ENCODE measurements around the gene NDST3.

The NDST3 gene

GRCh38 chr4:118278473-118279274, 244.4 kb downstream of the NDST3 start:
- Histone ChIP-seq H3K9me3 (ENCODE audit: control insufficient read depth in 1 of 2, low read length in 2 of 2) (no peaks in the 10 kb centered on the region), H3K36me3 (ENCODE audit: control insufficient read depth in 1 of 2, insufficient read depth in 2 of 2, low read length in 2 of 2) (peaks cover 0 to 6% of the 10 kb centered on the region in 2 donors), H3K27ac (ENCODE audit: low read depth, low read length) (peak overlapping the region; percentile 91), H3K4me3 (ENCODE audit: low read depth in 1 of 2, low read length in 2 of 2) (peak overlapping the region; percentile 93 to 97), H3K27me3 (ENCODE audit: control insufficient read depth in 1 of 2, insufficient read depth in 2 of 2, low read length in 2 of 2) (no peaks in the 10 kb centered on the region), H3K4me1 (ENCODE audit: control insufficient read depth in 1 of 2, insufficient read depth in 2 of 2, low read length in 2 of 2) (peaks cover 28 to 36% of the 10 kb centered on the region in 2 donors), H3K9ac (ENCODE audit: low read depth in 1 of 2, low read length in 2 of 2) (peak overlapping the region; percentile 94 to 98)

- H3K36me3 ChIP-seq (ENCODE audit: control insufficient read depth in 1 of 2, insufficient read depth in 2 of 2, low read length in 2 of 2) = peaks cover 0 to 6% of the 10 kb centered on the region in 2 donors
- peak overlapping the region; percentile 93 to 97 for H3K4me3 ChIP-seq (ENCODE audit: low read depth in 1 of 2, low read length in 2 of 2)
- H3K9me3 ChIP-seq (ENCODE audit: control insufficient read depth in 1 of 2, low read length in 2 of 2) = no peaks in the 10 kb centered on the region
- peak overlapping the region; percentile 94 to 98 for H3K9ac ChIP-seq (ENCODE audit: low read depth in 1 of 2, low read length in 2 of 2)
- peaks cover 28 to 36% of the 10 kb centered on the region in 2 donors for H3K4me1 ChIP-seq (ENCODE audit: control insufficient read depth in 1 of 2, insufficient read depth in 2 of 2, low read length in 2 of 2)
- no peaks in the 10 kb centered on the region for H3K27me3 ChIP-seq (ENCODE audit: control insufficient read depth in 1 of 2, insufficient read depth in 2 of 2, low read length in 2 of 2)
- H3K27ac ChIP-seq (ENCODE audit: low read depth, low read length) = peak overlapping the region; percentile 91
Observed at GRCh38 chr4:118279328-118279727, 245.0 kb downstream of the NDST3 start.

DNA sequence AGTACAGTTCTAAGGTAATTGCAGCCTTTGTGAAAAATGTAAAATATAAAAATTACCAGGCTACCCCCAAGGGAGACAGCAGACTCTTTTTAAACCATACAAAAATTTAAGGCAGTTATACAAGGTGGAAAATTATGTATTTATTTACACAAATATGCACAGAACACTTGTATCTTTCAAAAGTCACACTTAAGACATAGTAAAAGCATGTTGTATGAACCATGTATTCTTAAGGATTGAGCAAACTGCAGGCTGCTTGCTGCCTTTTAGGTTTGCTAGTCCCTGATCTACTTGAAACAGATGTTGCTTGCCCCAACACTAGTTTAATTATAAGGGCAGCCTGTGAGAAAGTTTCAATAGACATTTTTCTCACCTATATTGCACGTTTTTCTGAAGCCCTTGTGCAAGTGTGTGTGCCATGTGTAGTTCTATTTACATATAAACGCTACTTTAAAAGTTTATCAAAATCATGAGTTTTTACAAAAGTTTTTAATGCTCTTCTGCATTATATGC, 245.7 kb downstream of the NDST3 start:
- H3K36me3 ChIP-seq (ENCODE audit: control insufficient read depth in 1 of 2, insufficient read depth in 2 of 2, low read length in 2 of 2) = peaks cover 0 to 6% of the 10 kb centered on the region in 2 donors

GRCh38 chr4:118280501-118281218, 246.4 kb downstream of the NDST3 start:
- H3K9me3 ChIP-seq (ENCODE audit: control insufficient read depth in 1 of 2, low read length in 2 of 2) = no peaks in the 10 kb centered on the region
- H3K36me3 ChIP-seq (ENCODE audit: control insufficient read depth in 1 of 2, insufficient read depth in 2 of 2, low read length in 2 of 2) = peaks cover 0 to 6% of the 10 kb centered on the region in 2 donors
- no peak overlapping the region for H3K27ac ChIP-seq (ENCODE audit: low read depth, low read length)
- peak overlapping the region in 1 of 2 donors; percentile 98 for H3K9ac ChIP-seq (ENCODE audit: low read depth in 1 of 2, low read length in 2 of 2)
- peaks cover 28 to 35% of the 10 kb centered on the region in 2 donors for H3K4me1 ChIP-seq (ENCODE audit: control insufficient read depth in 1 of 2, insufficient read depth in 2 of 2, low read length in 2 of 2)
- no peaks in the 10 kb centered on the region for H3K27me3 ChIP-seq (ENCODE audit: control insufficient read depth in 1 of 2, insufficient read depth in 2 of 2, low read length in 2 of 2)
- peak overlapping the region; percentile 93 to 97 for H3K4me3 ChIP-seq (ENCODE audit: low read depth in 1 of 2, low read length in 2 of 2)

More for the DNA sequence above, 245.7 kb downstream of the NDST3 start:
- Histone ChIP-seq H3K4me1 (ENCODE audit: control insufficient read depth in 1 of 2, insufficient read depth in 2 of 2, low read length in 2 of 2) (peaks cover 28 to 36% of the 10 kb centered on the region in 2 donors), H3K27ac (ENCODE audit: low read depth, low read length) (peak overlapping the region; percentile 91), H3K27me3 (ENCODE audit: control insufficient read depth in 1 of 2, insufficient read depth in 2 of 2, low read length in 2 of 2) (no peaks in the 10 kb centered on the region), H3K9me3 (ENCODE audit: control insufficient read depth in 1 of 2, low read length in 2 of 2) (no peaks in the 10 kb centered on the region), H3K4me3 (ENCODE audit: low read depth in 1 of 2, low read length in 2 of 2) (peak overlapping the region; percentile 93 to 97), H3K9ac (ENCODE audit: low read depth in 1 of 2, low read length in 2 of 2) (peak overlapping the region; percentile 94 to 98)

- no peak overlapping the region for H3K27ac ChIP-seq (ENCODE audit: low read depth, low read length)
- H3K4me3 ChIP-seq (ENCODE audit: low read depth in 1 of 2, low read length in 2 of 2) = no peak overlapping the region
- no peaks in the 10 kb centered on the region for H3K27me3 ChIP-seq (ENCODE audit: control insufficient read depth in 1 of 2, insufficient read depth in 2 of 2, low read length in 2 of 2)
- H3K4me1 ChIP-seq (ENCODE audit: control insufficient read depth in 1 of 2, insufficient read depth in 2 of 2, low read length in 2 of 2) = peaks cover 25% of the 10 kb centered on the region in 2 donors
- H3K9me3 ChIP-seq (ENCODE audit: control insufficient read depth in 1 of 2, low read length in 2 of 2) = no peaks in the 10 kb centered on the region
- H3K9ac ChIP-seq (ENCODE audit: low read depth in 1 of 2, low read length in 2 of 2) = peak overlapping the region in 1 of 2 donors; percentile 5
- H3K36me3 ChIP-seq (ENCODE audit: control insufficient read depth in 1 of 2, insufficient read depth in 2 of 2, low read length in 2 of 2) = peaks cover 0 to 6% of the 10 kb centered on the region in 2 donors
Observed at GRCh38 chr4:118281611-118282442, 247.5 kb downstream of the NDST3 start.

DNA sequence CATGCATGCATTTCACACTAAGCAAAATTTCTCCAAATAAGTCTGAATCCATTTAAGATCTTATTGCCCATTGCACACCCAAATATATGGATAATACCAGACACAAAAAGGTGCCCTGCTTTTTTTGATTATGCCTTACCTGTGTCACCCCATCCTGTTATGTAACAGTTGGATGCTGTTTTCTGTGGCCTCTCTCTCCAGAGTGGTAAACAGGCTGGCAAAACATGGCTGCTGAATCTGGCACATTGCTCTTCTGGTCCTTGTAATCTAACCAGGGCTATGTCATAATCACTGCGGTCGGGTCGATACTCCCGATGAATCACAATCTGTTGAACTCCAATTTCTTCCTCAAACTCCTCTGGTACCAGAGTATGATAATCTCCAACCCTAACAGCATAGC, 248.4 kb downstream of the NDST3 start:
- H3K9me3 ChIP-seq (ENCODE audit: control insufficient read depth in 1 of 2, low read length in 2 of 2) = no peaks in the 10 kb centered on the region

GRCh38 chr4:118284169-118284568, 249.9 kb downstream of the NDST3 start:
- Histone ChIP-seq H3K4me3 (ENCODE audit: low read depth in 1 of 2, low read length in 2 of 2) (no peak overlapping the region), H3K27me3 (ENCODE audit: control insufficient read depth in 1 of 2, insufficient read depth in 2 of 2, low read length in 2 of 2) (no peaks in the 10 kb centered on the region), H3K9me3 (ENCODE audit: control insufficient read depth in 1 of 2, low read length in 2 of 2) (no peaks in the 10 kb centered on the region), H3K4me1 (ENCODE audit: control insufficient read depth in 1 of 2, insufficient read depth in 2 of 2, low read length in 2 of 2) (peaks cover 22 to 25% of the 10 kb centered on the region in 2 donors), H3K36me3 (ENCODE audit: control insufficient read depth in 1 of 2, insufficient read depth in 2 of 2, low read length in 2 of 2) (peaks cover 0 to 6% of the 10 kb centered on the region in 2 donors), H3K9ac (ENCODE audit: low read depth in 1 of 2, low read length in 2 of 2) (no peak overlapping the region), H3K27ac (ENCODE audit: low read depth, low read length) (no peak overlapping the region)

More for the DNA sequence above, 248.4 kb downstream of the NDST3 start:
- no peaks in the 10 kb centered on the region for H3K27me3 ChIP-seq (ENCODE audit: control insufficient read depth in 1 of 2, insufficient read depth in 2 of 2, low read length in 2 of 2)
- peaks cover 22 to 25% of the 10 kb centered on the region in 2 donors for H3K4me1 ChIP-seq (ENCODE audit: control insufficient read depth in 1 of 2, insufficient read depth in 2 of 2, low read length in 2 of 2)
- H3K4me3 ChIP-seq (ENCODE audit: low read depth in 1 of 2, low read length in 2 of 2) = no peak overlapping the region
- H3K27ac ChIP-seq (ENCODE audit: low read depth, low read length) = no peak overlapping the region
- H3K36me3 ChIP-seq (ENCODE audit: control insufficient read depth in 1 of 2, insufficient read depth in 2 of 2, low read length in 2 of 2) = peaks cover 0 to 6% of the 10 kb centered on the region in 2 donors
- H3K9ac ChIP-seq (ENCODE audit: low read depth in 1 of 2, low read length in 2 of 2) = no peak overlapping the region

GRCh38 chr4:118285931-118286330, 251.6 kb downstream of the NDST3 start:
- Histone ChIP-seq H3K27ac (ENCODE audit: low read depth, low read length) (no peak overlapping the region), H3K4me1 (ENCODE audit: control insufficient read depth in 1 of 2, insufficient read depth in 2 of 2, low read length in 2 of 2) (peaks cover 11% of the 10 kb centered on the region in 2 donors), H3K27me3 (ENCODE audit: control insufficient read depth in 1 of 2, insufficient read depth in 2 of 2, low read length in 2 of 2) (no peaks in the 10 kb centered on the region), H3K36me3 (ENCODE audit: control insufficient read depth in 1 of 2, insufficient read depth in 2 of 2, low read length in 2 of 2) (peaks cover 0 to 6% of the 10 kb centered on the region in 2 donors), H3K9ac (ENCODE audit: low read depth in 1 of 2, low read length in 2 of 2) (no peak overlapping the region), H3K4me3 (ENCODE audit: low read depth in 1 of 2, low read length in 2 of 2) (no peak overlapping the region), H3K9me3 (ENCODE audit: control insufficient read depth in 1 of 2, low read length in 2 of 2) (no peaks in the 10 kb centered on the region)

GRCh38 chr4:118286685-118287084, 252.4 kb downstream of the NDST3 start:
- H3K36me3 ChIP-seq (ENCODE audit: control insufficient read depth in 1 of 2, insufficient read depth in 2 of 2, low read length in 2 of 2) = peaks cover 0 to 5% of the 10 kb centered on the region in 2 donors
- H3K4me1 ChIP-seq (ENCODE audit: control insufficient read depth in 1 of 2, insufficient read depth in 2 of 2, low read length in 2 of 2) = peaks cover 4 to 5% of the 10 kb centered on the region in 2 donors
- no peak overlapping the region for H3K4me3 ChIP-seq (ENCODE audit: low read depth in 1 of 2, low read length in 2 of 2)
- no peak overlapping the region for H3K9ac ChIP-seq (ENCODE audit: low read depth in 1 of 2, low read length in 2 of 2)
- H3K27me3 ChIP-seq (ENCODE audit: control insufficient read depth in 1 of 2, insufficient read depth in 2 of 2, low read length in 2 of 2) = no peaks in the 10 kb centered on the region
- H3K27ac ChIP-seq (ENCODE audit: low read depth, low read length) = no peak overlapping the region
- H3K9me3 ChIP-seq (ENCODE audit: control insufficient read depth in 1 of 2, low read length in 2 of 2) = no peaks in the 10 kb centered on the region

Data from duodenal mucosa (tissue), 2 donors.